Gastrocnemius medialis (tissue), 4 donors: ENCODE data around the gene FBXO2. TPM values are rescaled to one million over a fixed set of nuclear protein-coding genes. Genes with fewer than 3 reads are reported as not detected.

Experiments used
- ATAC-seq, 2 donors: fragments of 150-250 bp; one replicate each; pipeline ENCODE4 v1.9.1; 2016
- DNase-seq, 2 donors: peaks; one replicate each; pipeline ENCODE4 v3.0.0-alpha.2; 2019
- H3K27ac ChIP-seq, 4 donors: fragments of 200-600 bp; sonication (generic); 1 replicate in 1 of 4; 2 replicates in 3 of 4; pipeline ENCODE4 v1.5.1; 2016 to 2018; ENCODE audit warnings: mild to moderate bottlenecking in 2 of 4, moderate library complexity in 1 of 4
- H3K27me3 ChIP-seq, 3 donors: fragments of 200-600 bp; sonication (generic) in 2 of 3; 1 replicate in 1 of 3; 2 replicates in 2 of 3; pipeline versions ENCODE4 v1.5.1 to v1.6.0; 2016 to 2019; ENCODE audit warnings: mild to moderate bottlenecking in 1 of 3, moderate library complexity in 1 of 3
- H3K36me3 ChIP-seq, 2 donors: fragments of 200-600 bp; sonication (generic) in 1 of 2; one replicate each; pipeline ENCODE4 v1.5.1; 2017 to 2018
- H3K4me1 ChIP-seq, 2 donors: fragments of 200-600 bp; sonication (generic) in 1 of 2; one replicate each; pipeline ENCODE4 v1.5.1; 2016 to 2017; ENCODE audit warnings: mild to moderate bottlenecking in 2 of 2
- H3K4me3 ChIP-seq, 4 donors: fragments of 200-600 bp; sonication (generic) in 3 of 4; 1 replicate in 1 of 4; 2 replicates in 3 of 4; pipeline ENCODE4 v1.5.1; 2016 to 2019; ENCODE audit warnings: mild to moderate bottlenecking in 2 of 4
- H3K9me3 ChIP-seq, 3 donors: fragments of 200-600 bp; sonication (generic) in 2 of 3; 1 replicate in 1 of 3; 2 replicates in 2 of 3; pipeline ENCODE4 v1.5.1; 2016 to 2019
- CTCF ChIP-seq, 5 experiments: fragments of 450-650 bp in 3 of 5; fragments of 200-600 bp in 2 of 5; sonication (generic) in 2 of 5; IDR thresholded peaks in 4 of 5; conservative IDR thresholded peaks in 1 of 5; 1 replicate in 4 of 5; 2 replicates in 1 of 5; pipeline ENCODE4 v1.5.1; 2016 to 2019; ENCODE audit warnings: antibody characterized with exemption in 5 of 5, mild to moderate bottlenecking in 3 of 5, moderate library complexity in 3 of 5
- POLR2A ChIP-seq, 2 donors: fragments of 450-650 bp; IDR thresholded peaks; one replicate each; pipeline ENCODE4 v1.6.1; 2017; ENCODE audit warnings: antibody characterized with exemption in 2 of 2, mild to moderate bottlenecking in 2 of 2, moderate library complexity in 2 of 2
- in situ Hi-C, 4 donors: fragments of 200-750 bp; cut with MboI; loops; one replicate each; pipeline versions ENCODE4 v1.15.0 to v1.8.0; 2017; ENCODE audit warnings: low sequenced_read_pairs in 4 of 4
- intact Hi-C: fragments of 100-400 bp; cut with DNase I; formaldehyde crosslinking; loops from one replicate; pipeline ENCODE4 v1.15.1; 2023; ENCODE audit warnings: low total_unique reads
- total RNA-seq, 4 donors: library from RNA; depleted of rRNA; stranded (reverse); fragments of >200 nt; gene quantifications; one replicate each; pipeline versions ENCODE4 v1.1.0 to v1.2.3, GENCODE V29; 2016

The FBXO2 gene
- total RNA-seq, 4 donors from 2014 or later, result 2.0 to 20.8 (median 4.8) TPM

GRCh38 chr1:11690397-11691301 lies 36.4 kb upstream of the FBXO2 start:
- intact Hi-C loops (no loop called here), in situ Hi-C loops (no loop called here)
- H3K4me1 ChIP-seq, result peaks cover 0 to 7% of the 10 kb centered on the region in 2 donors
- H3K27me3 ChIP-seq, result peaks cover 46 to 64% (median 51%) of the 10 kb centered on the region in 3 donors
- no peak overlapping the region for H3K27ac ChIP-seq
- TF ChIP-seq POLR2A (IDR thresholded peaks at IDR 0.05) (no peak), CTCF (IDR thresholded peaks at IDR 0.05 in 4 of 5, conservative IDR thresholded peaks at IDR 0.05 in 1 of 5) (no peak)
- DNase-seq (no peak), ATAC-seq (no peak)
- H3K4me3 ChIP-seq, result peak overlapping the region in 3 of 4 donors; percentile 13 to 31 (median 17)
- H3K9me3 ChIP-seq, result no peaks in the 10 kb centered on the region
- no peaks in the 10 kb centered on the region for H3K36me3 ChIP-seq

GRCh38 chr1:11688506-11688905 lies 34.3 kb upstream of the FBXO2 start:
- intact Hi-C loops, result no loop called here
- TF ChIP-seq POLR2A (IDR thresholded peaks at IDR 0.05) (no peak), CTCF (IDR thresholded peaks at IDR 0.05 in 4 of 5, conservative IDR thresholded peaks at IDR 0.05 in 1 of 5) (no peak)
- H3K4me1 ChIP-seq, result peaks cover 0 to 7% of the 10 kb centered on the region in 2 donors
- DNase-seq, result no peak
- ATAC-seq, result no peak
- no peaks in the 10 kb centered on the region for H3K36me3 ChIP-seq
- in situ Hi-C loops, result no loop called here
- H3K4me3 ChIP-seq, result no peak overlapping the region
- H3K9me3 ChIP-seq, result no peaks in the 10 kb centered on the region
- peaks cover 38 to 47% (median 39%) of the 10 kb centered on the region in 3 donors for H3K27me3 ChIP-seq
- no peak overlapping the region for H3K27ac ChIP-seq

- peaks cover 3 to 10% of the 10 kb centered on the region in 2 donors for H3K4me1 ChIP-seq
- H3K36me3 ChIP-seq, result no peaks in the 10 kb centered on the region
- ATAC-seq, result no peak
- no peaks in the 10 kb centered on the region for H3K9me3 ChIP-seq
- in situ Hi-C loops (no loop called here), intact Hi-C loops (no loop called here)
- no peak overlapping the region for H3K4me3 ChIP-seq
- peaks cover 8 to 20% (median 14%) of the 10 kb centered on the region in 3 donors for H3K27me3 ChIP-seq
- DNase-seq, result no peak
- H3K27ac ChIP-seq, result no peak overlapping the region
- TF ChIP-seq POLR2A (IDR thresholded peaks at IDR 0.05), result no peak
- no peak for TF ChIP-seq CTCF (IDR thresholded peaks at IDR 0.05 in 4 of 5, conservative IDR thresholded peaks at IDR 0.05 in 1 of 5)
These were observed 31.1 kb upstream of the FBXO2 start for GRCh38 chr1:11685210-11685752.

- intact Hi-C loops, result loop anchor here (5.0 kb wide), 2 partner anchors 48 to 412 kb away; partner anchors contain the start of gene UBIAD1
These were observed 29.8 kb upstream of the FBXO2 start for GRCh38 chr1:11684070-11684469.

More at GRCh38 chr1:11684070-11684469, 29.8 kb upstream of the FBXO2 start:
- Histone ChIP-seq H3K4me1 (peaks cover 3 to 10% of the 10 kb centered on the region in 2 donors), H3K36me3 (no peaks in the 10 kb centered on the region), H3K27me3 (peaks cover 2 to 11% (median 5%) of the 10 kb centered on the region in 3 donors), H3K4me3 (no peak overlapping the region), H3K27ac (no peak overlapping the region), H3K9me3 (no peaks in the 10 kb centered on the region)
- no peak for ATAC-seq
- TF ChIP-seq CTCF (IDR thresholded peaks at IDR 0.05 in 4 of 5, conservative IDR thresholded peaks at IDR 0.05 in 1 of 5) (no peak), POLR2A (IDR thresholded peaks at IDR 0.05) (no peak)
- DNase-seq, result no peak
- in situ Hi-C loops, result no loop called here
